ENCODE results near the gene YWHAG. TPM values are rescaled to one million over a fixed set of nuclear protein-coding genes. Genes with fewer than 3 reads are reported as not detected.

The YWHAG gene
- total and polyA plus RNA-seq, 9 of the 15 experiments (the other 6 are each of a cell fraction or from before 2014, with no cell fraction given): 30.4 to 246 (median 94.5) TPM

DNA sequence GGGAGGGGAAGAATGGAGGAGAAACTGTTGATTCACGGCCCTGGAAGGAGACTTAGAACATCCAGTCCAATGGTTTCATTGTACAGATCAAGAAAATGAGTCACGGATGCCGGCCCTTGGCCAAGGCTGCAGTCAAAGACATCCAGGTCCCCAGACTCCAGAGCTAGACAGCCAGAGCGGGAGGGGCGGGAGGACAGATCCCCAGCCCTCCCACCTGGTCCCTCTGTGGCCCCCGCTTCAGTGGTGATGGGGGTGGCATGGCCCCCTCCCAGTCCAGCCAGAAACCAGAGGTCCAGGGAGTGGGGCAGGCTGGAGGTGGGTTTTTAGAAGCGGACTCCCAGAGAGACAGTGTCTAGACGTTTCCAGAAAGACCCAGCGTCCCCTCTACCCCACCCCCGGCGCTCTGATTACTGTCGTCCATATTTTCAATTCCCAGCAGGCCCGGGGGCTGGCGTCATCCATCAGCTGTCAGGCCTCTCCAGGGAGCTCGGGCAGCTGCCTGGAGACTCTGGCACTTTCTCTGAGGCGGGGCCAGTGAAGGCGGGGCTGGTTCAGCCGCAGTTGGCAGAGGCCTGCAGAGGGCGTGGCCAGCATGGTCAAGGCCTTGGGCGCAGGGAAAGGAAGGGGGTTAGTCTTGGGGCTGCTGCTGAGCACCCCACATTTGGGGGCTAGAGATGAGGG lies 64.3 kb downstream of the YWHAG start (continued):
- TF ChIP-seq BHLHE40 (IDR thresholded peaks at IDR 0.05; ENCODE audit: low read length) (peak; percentile 34; the same call in 1 of the 2 replicates), SMAD4 (CRISPR knock-in tag; conservative IDR thresholded peaks at IDR 0.05) (peak; percentile 51), POLR2G (IDR thresholded peaks at IDR 0.05; ENCODE audit: low read depth, low read length) (peak; percentile 49; the same call in 1 of the 2 replicates), SOX6 (IDR thresholded peaks at IDR 0.05) (0 out of 2 replicates have a peak, but pooled peaks have one; percentile 22)
- TF ChIP-seq, protein P1, sequence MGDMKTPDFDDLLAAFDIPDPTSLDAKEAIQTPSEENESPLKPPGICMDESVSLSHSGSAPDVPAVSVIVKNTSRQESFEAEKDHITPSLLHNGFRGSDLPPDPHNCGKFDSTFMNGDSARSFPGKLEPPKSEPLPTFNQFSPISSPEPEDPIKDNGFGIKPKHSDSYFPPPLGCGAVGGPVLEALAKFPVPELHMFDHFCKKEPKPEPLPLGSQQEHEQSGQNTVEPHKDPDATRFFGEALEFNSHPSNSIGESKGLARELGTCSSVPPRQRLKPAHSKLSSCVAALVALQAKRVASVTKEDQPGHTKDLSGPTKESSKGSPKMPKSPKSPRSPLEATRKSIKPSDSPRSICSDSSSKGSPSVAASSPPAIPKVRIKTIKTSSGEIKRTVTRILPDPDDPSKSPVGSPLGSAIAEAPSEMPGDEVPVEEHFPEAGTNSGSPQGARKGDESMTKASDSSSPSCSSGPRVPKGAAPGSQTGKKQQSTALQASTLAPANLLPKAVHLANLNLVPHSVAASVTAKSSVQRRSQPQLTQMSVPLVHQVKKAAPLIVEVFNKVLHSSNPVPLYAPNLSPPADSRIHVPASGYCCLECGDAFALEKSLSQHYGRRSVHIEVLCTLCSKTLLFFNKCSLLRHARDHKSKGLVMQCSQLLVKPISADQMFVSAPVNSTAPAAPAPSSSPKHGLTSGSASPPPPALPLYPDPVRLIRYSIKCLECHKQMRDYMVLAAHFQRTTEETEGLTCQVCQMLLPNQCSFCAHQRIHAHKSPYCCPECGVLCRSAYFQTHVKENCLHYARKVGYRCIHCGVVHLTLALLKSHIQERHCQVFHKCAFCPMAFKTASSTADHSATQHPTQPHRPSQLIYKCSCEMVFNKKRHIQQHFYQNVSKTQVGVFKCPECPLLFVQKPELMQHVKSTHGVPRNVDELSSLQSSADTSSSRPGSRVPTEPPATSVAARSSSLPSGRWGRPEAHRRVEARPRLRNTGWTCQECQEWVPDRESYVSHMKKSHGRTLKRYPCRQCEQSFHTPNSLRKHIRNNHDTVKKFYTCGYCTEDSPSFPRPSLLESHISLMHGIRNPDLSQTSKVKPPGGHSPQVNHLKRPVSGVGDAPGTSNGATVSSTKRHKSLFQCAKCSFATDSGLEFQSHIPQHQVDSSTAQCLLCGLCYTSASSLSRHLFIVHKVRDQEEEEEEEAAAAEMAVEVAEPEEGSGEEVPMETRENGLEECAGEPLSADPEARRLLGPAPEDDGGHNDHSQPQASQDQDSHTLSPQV (IDR thresholded peaks at IDR 0.05): peak; percentile 65; the same call in 1 of the 2 replicates
